Lower leg skin (tissue), 4 donors: Measurements from ENCODE around the gene COASY. TPM values are rescaled to one million over a fixed set of nuclear protein-coding genes. Genes with fewer than 3 reads are reported as not detected.

ENCODE experiments used
- DNase-seq, 2 donors: peaks; one replicate each; pipeline ENCODE4 v3.0.0-alpha.2; 2019; ENCODE audit warnings: low spot score in 2 of 2
- H3K4me3 ChIP-seq: fragments of 200-600 bp; sonication (generic); 2 replicates; pipeline ENCODE4 v1.5.1; 2017; ENCODE audit warnings: mild to moderate bottlenecking, low read depth; ENCODE audit not compliant: poor library complexity, severe bottlenecking
- POLR2A ChIP-seq, 2 donors: fragments of 450-650 bp; IDR thresholded peaks; one replicate each; pipeline ENCODE4 v1.6.1; 2016 to 2017; ENCODE audit warnings: antibody characterized with exemption in 2 of 2, mild to moderate bottlenecking in 1 of 2, moderate library complexity in 1 of 2
- WGBS, 2 donors: methylation state at CpG; one replicate each; pipeline ENCODE4 v1.1.5; 2018; 5-methylcytosine and 5-hydroxymethylcytosine counted together
- intact Hi-C: fragments of 100-400 bp; cut with DNase I; formaldehyde crosslinking; loops from one replicate; pipeline ENCODE4 v1.15.0; 2023; ENCODE audit warnings: low total_unique reads
- total RNA-seq, 4 donors: library from RNA; depleted of rRNA; stranded (reverse); fragments of >200 nt; gene quantifications; one replicate each; pipeline ENCODE4 v1.1.0, GENCODE V29; 2016
- TF ChIP-seq, protein P1 (sequence below), 3 donors: fragments of 450-650 bp; IDR thresholded peaks; one replicate each; pipeline ENCODE4 v1.5.1; 2016; ENCODE audit warnings: antibody characterized with exemption in 3 of 3, mild to moderate bottlenecking in 3 of 3, moderate library complexity in 2 of 3

COASY gene
- total RNA-seq, 4 donors from 2014 or later = 32.4 to 49.5 (median 41.7) TPM

GRCh38 chr17:42579794-42580551, 18.0 kb downstream of the COASY start:
- H3K4me3 ChIP-seq = no peak overlapping the region
- intact Hi-C loops = loop anchor here (10.0 kb wide), 1 partner anchor 105 kb away; the partner anchor contains the start of genes CCR10 and CNTNAP1
- TF ChIP-seq, protein P1, sequence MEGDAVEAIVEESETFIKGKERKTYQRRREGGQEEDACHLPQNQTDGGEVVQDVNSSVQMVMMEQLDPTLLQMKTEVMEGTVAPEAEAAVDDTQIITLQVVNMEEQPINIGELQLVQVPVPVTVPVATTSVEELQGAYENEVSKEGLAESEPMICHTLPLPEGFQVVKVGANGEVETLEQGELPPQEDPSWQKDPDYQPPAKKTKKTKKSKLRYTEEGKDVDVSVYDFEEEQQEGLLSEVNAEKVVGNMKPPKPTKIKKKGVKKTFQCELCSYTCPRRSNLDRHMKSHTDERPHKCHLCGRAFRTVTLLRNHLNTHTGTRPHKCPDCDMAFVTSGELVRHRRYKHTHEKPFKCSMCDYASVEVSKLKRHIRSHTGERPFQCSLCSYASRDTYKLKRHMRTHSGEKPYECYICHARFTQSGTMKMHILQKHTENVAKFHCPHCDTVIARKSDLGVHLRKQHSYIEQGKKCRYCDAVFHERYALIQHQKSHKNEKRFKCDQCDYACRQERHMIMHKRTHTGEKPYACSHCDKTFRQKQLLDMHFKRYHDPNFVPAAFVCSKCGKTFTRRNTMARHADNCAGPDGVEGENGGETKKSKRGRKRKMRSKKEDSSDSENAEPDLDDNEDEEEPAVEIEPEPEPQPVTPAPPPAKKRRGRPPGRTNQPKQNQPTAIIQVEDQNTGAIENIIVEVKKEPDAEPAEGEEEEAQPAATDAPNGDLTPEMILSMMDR (IDR thresholded peaks at IDR 0.05) = no peak
- TF ChIP-seq POLR2A (IDR thresholded peaks at IDR 0.05) = no peak
- no peak for DNase-seq
- WGBS, 2 donors = 47 to 59% methylated on average over 2 of the region's 2 CpGs

DNA sequence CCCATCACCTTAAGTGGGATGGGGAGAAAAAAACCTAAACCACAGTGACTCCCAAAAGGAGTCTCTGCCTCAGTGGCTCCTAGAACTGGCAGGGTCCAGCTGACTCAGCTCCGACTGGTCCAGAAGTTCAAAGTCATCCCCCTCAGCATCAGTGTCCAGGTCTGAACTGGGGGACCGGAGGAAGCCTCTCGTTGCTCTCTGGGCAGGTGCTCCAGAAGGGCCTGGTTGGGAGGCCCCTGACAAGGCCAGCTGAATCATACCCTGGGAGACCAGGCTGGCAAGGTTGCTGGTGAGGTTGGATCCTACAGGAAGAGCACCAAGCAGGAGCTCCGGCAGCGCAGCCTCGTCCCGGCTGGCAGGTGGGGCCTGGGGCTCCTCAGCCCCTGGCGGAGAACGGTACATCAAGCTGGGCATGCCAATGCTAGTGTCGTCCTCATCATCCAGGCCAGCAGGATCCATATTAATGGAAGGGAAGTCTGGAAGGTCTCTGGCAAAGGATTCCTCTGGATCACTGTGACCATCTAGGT, 19.9 kb downstream of the COASY start:
- intact Hi-C loops = no loop called here
- TF ChIP-seq, protein P1 (IDR thresholded peaks at IDR 0.05) = no peak
- no peak for TF ChIP-seq POLR2A (IDR thresholded peaks at IDR 0.05)

DNA sequence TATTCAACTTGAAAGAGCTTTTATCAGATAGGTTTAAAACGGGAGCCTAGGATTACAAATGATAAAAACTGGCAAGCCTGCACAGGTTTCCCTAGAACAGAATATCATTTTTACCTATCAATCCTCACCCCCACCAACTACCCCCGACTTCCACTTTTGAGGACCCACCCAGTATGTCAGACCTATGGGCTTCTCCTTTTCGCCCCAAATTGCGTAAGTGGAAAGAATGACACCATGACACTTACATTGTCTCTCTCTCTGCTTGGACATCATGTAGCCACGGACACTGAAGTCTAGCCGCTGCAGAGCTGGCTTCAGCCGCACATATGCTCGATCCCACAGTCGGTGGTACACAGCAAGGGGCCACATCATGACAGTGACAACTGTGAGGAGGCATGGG, 22.9 kb downstream of the COASY start:
- no peak overlapping the region for H3K4me3 ChIP-seq
- intact Hi-C loops = no loop called here
- TF ChIP-seq, protein P1 (IDR thresholded peaks at IDR 0.05) = no peak
- no peak for TF ChIP-seq POLR2A (IDR thresholded peaks at IDR 0.05)
- WGBS, 2 donors = 73 to 75% methylated on average over 9 of the region's 9 CpGs
- DNase-seq = no peak

More for the DNA sequence above, 19.9 kb downstream of the COASY start:
- peak in 1 of 2 donors; percentile 72 for DNase-seq
- 82 to 90% methylated on average over 9 to 10 of the region's 10 CpGs for WGBS, 2 donors
- H3K4me3 ChIP-seq = no peak overlapping the region

DNA sequence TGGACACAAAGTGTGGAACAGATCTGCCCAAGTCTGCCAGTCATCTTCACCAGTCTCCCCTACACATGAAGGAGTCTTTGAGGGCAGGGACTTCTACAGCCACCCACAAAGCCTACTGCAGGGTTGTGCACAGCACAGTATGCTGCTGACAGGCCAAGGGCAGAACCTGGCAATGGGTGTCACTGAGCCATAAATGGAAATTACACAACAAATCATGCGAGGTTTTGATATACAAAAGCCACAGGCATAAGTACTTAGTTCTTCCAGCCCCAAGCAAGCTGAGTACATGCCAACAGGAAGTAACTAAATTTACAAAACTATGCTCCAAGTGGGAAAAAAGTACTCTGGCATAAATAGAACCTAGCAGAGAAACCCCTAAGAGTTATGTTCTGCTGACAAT, 23.4 kb downstream of the COASY start:
- DNase-seq = no peak
- TF ChIP-seq POLR2A (IDR thresholded peaks at IDR 0.05) = no peak
- TF ChIP-seq, protein P1 (IDR thresholded peaks at IDR 0.05) = no peak
- intact Hi-C loops = no loop called here
- 16 to 24% methylated on average over 1 of the region's 1 CpG for WGBS, 2 donors
- no peak overlapping the region for H3K4me3 ChIP-seq

- DNase-seq = no peak
- WGBS, 2 donors = 49 to 51% methylated on average over 7 of the region's 7 CpGs
- TF ChIP-seq POLR2A (IDR thresholded peaks at IDR 0.05) = no peak
- TF ChIP-seq, protein P1 (IDR thresholded peaks at IDR 0.05) = no peak
- H3K4me3 ChIP-seq = no peak overlapping the region
- intact Hi-C loops = no loop called here
These were observed 24.7 kb downstream of the COASY start for GRCh38 chr17:42586514-42587230.
